ENCODE results near the gene RTN1.

Gene RTN1

GRCh38 chr14:59787045-59787674 lies 83.4 kb downstream of the RTN1 start:
- no peak for DNase-seq

DNA sequence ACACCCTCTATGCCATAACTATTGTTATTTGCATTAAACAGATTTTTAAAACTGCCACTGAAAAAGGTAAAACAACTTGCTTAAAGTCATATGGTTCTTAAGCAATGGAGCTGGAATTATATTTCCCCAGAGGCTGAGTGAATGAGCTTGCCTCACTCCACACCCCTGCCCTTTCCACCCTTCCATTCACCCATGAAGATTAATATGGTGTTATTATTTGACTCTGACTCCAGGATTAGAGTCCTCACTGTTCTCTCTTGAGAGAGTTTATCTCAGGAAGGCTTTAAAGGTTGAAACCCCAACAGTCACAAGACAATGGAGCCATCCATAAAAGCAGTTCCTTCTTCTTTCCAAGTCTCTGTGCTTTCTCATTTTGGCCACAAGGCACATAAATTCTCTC lies 84.9 kb downstream of the RTN1 start:
- DNase-seq: no peak

- DNase-seq: no peak
These were observed 87.8 kb downstream of the RTN1 start for GRCh38 chr14:59782760-59783159.

- no peak for DNase-seq
These were observed 93.5 kb downstream of the RTN1 start for GRCh38 chr14:59777006-59777579.

- DNase-seq: no peak
These were observed 94.1 kb downstream of the RTN1 start for GRCh38 chr14:59776468-59776867.

DNA sequence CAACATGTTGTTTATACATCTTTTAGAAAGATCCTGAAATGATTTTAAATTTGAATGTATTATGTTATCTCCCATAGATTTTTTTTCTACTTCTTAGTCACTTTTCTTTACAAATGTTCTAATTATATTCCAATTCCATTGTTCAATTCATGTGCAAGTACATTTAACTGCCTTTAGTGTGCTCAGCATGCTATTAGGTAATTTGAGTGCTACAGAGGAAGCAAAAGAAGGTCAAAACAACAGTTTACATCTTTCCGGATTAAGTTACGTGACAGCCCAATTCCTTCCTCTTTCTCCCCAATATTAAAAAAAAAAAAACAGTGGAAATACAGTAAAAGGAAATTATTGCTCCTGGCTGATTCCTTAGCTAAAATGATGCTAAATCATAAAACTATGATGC lies 98.3 kb downstream of the RTN1 start:
- DNase-seq: no peak

DNA sequence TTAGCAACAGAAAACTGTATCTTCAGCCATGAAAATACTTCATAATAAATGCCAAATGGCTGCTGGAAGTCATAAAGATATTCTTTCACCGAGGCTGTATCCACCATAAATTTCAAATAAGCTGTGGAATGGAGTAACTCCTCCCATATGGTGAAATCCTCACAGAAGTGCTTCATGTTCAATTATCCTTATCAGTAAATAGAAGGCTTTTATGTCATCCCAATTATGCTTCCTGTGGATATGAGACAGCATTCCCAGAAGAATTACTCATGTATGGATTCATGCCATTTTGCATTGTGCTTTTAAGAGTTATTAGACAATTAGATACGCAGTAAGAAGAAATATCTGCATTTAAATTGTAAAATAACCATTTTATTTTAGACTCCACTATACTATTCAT lies 99.0 kb downstream of the RTN1 start:
- no peak for DNase-seq

DNA sequence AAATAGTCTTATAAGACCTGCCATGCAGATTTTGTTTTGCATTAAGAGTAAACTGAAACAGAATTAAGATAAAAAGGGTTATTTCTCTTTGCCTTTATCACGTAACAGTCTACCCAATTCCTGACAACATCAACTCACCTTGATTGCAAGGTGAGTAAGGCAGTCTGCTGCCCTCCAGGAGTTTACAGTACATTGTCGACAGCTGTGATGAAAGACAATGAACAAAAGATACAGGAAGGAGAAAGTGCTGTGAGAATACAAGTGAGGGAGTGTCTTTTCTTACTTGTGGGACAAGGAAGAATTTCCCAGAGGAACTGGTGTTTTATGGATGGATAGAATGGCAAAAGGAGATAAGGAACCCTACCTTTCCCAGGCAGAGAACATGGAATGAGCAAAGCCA lies 101.0 kb downstream of the RTN1 start:
- no peak for DNase-seq

GRCh38 chr14:59768855-59769375 lies 101.7 kb downstream of the RTN1 start:
- DNase-seq: no peak

DNA sequence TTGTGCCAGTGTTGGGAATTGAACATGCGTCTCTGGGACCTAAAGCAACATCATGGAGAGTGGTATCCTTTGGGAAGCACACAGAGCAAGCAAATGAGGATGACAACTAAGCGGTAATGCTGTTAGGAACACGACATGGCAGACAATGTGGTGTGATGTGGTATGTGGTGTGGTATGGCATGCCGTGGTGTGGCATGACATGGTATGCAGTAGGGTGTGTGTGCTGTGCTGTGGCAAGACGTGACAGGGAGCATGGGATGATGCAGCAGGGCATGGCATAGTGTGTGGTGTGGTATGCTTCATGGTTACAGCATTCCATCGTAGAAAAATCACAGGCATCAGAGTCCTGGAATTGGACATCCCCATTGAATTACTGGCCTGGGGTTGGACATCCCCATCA lies 108.7 kb downstream of the RTN1 start:
- no peak for DNase-seq

GRCh38 chr14:59755409-59756135 lies 115.0 kb downstream of the RTN1 start:
- no peak for DNase-seq

- DNase-seq: no peak
These were observed 116.3 kb downstream of the RTN1 start for GRCh38 chr14:59754256-59754655.

DNA sequence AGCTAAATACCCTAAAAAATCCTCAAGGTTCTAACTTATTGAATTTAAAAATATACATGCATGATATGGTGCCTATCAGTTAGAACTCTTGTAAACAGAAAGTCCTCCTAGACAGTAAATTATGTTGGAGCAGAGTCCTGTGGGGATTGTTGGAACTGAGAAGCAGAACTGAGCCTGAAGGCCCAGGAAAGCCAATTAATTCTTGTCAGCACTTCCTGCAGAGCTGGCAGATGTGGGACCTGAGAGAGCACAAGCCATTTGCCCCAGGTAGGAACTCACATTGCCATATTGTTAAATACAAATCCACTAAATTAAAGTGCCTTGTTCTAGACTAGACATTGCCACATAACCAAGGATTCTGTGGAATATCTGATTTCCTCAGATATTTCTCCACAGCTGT lies 117.1 kb downstream of the RTN1 start:
- DNase-seq: no peak

- DNase-seq: no peak
These were observed 119.0 kb downstream of the RTN1 start for GRCh38 chr14:59751578-59751977.

DNA sequence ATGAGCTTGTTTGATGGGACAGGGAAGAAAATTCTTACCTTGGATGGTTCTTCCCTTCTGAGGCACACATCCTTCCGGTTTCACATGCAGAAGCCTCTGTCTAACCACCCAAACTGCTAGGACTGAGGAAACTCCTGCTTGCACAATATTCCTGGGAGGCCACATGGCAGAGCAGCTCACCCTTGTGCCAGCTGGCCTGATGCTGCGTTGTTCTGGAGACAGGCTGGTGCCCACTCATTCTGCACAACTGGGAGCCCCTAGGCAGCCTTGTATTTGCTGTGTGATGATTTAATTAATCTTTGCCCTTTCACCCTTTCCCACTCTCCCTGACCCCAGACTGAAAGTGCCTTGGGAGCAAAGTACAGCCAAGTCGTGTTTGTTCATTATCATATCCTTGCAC lies 130.8 kb downstream of the RTN1 start:
- DNase-seq: no peak

DNA sequence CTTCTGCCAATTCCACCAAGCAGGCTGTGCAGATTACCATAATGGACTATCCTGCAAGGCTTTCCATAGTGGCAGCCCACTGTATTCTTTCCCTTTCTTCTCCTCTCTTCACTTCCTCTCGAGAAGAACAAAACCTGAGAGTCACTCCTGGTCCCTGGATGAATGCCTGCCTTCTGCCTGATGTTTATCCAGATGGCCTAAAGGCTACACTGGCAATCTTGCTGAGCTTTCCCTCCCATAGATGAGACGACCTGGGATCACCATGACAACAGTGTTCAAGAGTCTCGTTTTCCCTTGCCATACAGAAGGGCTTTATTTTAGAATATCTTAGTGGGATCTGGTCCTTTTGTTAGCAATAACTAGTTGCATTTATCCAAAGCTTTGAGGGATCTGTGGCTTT lies 142.3 kb downstream of the RTN1 start:
- no peak for DNase-seq

GRCh38 chr14:59727073-59727661 lies 143.4 kb downstream of the RTN1 start:
- no peak for DNase-seq

- DNase-seq: no peak
These were observed 159.5 kb downstream of the RTN1 start for GRCh38 chr14:59711080-59711479.

- peak; percentile 6 for DNase-seq
These were observed 162.6 kb downstream of the RTN1 start for GRCh38 chr14:59707778-59708561.

DNA sequence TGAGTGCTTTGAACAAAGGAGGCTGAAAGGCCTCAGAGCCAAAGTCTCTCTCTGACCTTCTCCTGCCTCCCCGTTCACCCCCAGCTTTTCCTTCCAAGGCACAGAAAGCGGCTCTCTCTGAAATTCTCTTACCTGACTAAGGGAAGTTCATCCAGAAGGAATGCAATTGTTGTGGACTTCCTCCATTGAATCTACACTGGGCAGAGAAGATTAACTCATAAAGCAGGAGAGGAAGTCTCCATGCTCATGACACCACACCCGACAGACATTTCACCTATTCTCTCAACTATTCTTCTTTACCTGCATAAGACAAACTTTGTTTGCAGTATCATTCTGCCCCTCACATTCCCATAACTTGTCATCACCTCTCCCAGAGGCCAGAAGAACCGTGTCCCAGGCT lies 164.7 kb downstream of the RTN1 start:
- no peak for DNase-seq

- no peak for DNase-seq
These were observed 165.3 kb downstream of the RTN1 start for GRCh38 chr14:59705245-59705644.

GRCh38 chr14:59704054-59704645 lies 166.4 kb downstream of the RTN1 start:
- DNase-seq: no peak

DNA sequence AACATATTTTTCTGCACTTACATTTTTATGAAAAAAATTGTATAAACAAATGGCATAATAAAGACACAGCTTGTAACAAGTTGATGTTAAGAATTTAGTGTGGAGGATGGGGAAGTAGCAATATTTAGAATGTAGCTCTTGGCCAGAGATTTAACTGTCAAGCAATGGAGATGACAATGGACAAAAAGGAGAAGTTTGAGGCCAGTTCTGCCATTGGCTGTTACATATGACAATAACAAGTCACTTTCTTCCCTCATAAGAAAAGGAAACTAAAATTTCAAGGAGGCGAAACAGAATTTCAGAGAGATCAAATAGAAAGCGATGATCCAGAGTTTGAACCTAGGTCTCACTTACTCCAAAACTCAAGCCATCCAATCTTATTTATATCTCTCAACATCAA lies 171.1 kb downstream of the RTN1 start:
- no peak for DNase-seq

Data from NCI-H526 treated with DMSO at 0.1 percent for 48 hours (cell line).